ENCODE measurements around the gene ZNF354C.
"Not testable (repeated sequence)": the region's sequence is repeated elsewhere in the genome, so short reads cannot be mapped to it uniquely, and the experiment has no call there.

The ZNF354C gene

GRCh38 chr5:179089502-179089901 lies 29.3 kb downstream of the ZNF354C start:
- Histone ChIP-seq H3K27me3 (ENCODE audit: insufficient read depth, insufficient read length) (no peaks in the 10 kb centered on the region), H3K4me3 (ENCODE audit: insufficient read length, low read depth) (no peak overlapping the region), H3K9me3 (ENCODE audit: insufficient read depth, low read length) (peaks cover 29% of the 10 kb centered on the region), H3K9ac (ENCODE audit: insufficient read length, low read depth) (no peak overlapping the region), H3K4me1 (ENCODE audit: insufficient read depth, insufficient read length) (no peaks in the 10 kb centered on the region), H3K36me3 (ENCODE audit: insufficient read depth, insufficient read length, low read length) (no peaks in the 10 kb centered on the region)
- TF ChIP-seq ZNF274 (IDR thresholded peaks at IDR 0.05; ENCODE audit: low read depth, low read length) (no peak), SUZ12 (IDR thresholded peaks at IDR 0.05; ENCODE audit: extremely low read depth, insufficient read depth, insufficient read length) (no peak), YY1 (IDR thresholded peaks at IDR 0.05; ENCODE audit: insufficient read depth, insufficient read length) (no peak)
- no peak for DNase-seq (ENCODE audit: low read depth, low spot score)

DNA sequence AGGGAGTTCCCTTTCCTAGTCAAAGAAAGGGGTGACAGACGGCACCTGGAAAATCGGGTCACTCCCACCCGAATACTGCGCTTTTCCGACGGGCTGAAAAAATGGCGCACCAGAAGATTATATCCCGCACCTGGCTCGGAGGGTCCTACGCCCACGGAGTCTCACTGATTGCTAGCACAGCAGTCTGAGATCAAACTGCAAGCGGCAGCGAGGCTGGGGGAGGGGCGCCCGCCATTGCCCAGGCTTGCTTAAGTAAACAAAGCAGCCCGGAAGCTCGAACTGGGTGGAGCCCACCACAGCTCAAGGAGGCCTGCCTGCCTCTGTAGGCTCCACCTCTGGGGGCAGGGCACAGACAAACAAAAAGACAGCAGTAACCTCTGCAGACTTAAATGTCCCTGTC lies 41.1 kb downstream of the ZNF354C start:
- not testable (repeated sequence) for H3K9ac ChIP-seq (ENCODE audit: insufficient read length, low read depth); DNase-seq (ENCODE audit: low read depth, low spot score); H3K4me3 ChIP-seq (ENCODE audit: insufficient read length, low read depth); H3K27me3 ChIP-seq (ENCODE audit: insufficient read depth, insufficient read length); H3K4me1 ChIP-seq (ENCODE audit: insufficient read depth, insufficient read length); H3K36me3 ChIP-seq (ENCODE audit: insufficient read depth, insufficient read length, low read length)
- peaks cover 30% of the 10 kb centered on the region for H3K9me3 ChIP-seq (ENCODE audit: insufficient read depth, low read length)

GRCh38 chr5:179110528-179110927 lies 50.4 kb downstream of the ZNF354C start:
- TF ChIP-seq ZNF274 (IDR thresholded peaks at IDR 0.05; ENCODE audit: low read depth, low read length) (no peak), YY1 (IDR thresholded peaks at IDR 0.05; ENCODE audit: insufficient read depth, insufficient read length) (no peak), SUZ12 (IDR thresholded peaks at IDR 0.05; ENCODE audit: extremely low read depth, insufficient read depth, insufficient read length) (no peak)
- no peak for DNase-seq (ENCODE audit: low read depth, low spot score)
- Histone ChIP-seq H3K4me3 (ENCODE audit: insufficient read length, low read depth) (no peak overlapping the region), H3K9ac (ENCODE audit: insufficient read length, low read depth) (no peak overlapping the region), H3K4me1 (ENCODE audit: insufficient read depth, insufficient read length) (no peaks in the 10 kb centered on the region), H3K9me3 (ENCODE audit: insufficient read depth, low read length) (no peaks in the 10 kb centered on the region), H3K27me3 (ENCODE audit: insufficient read depth, insufficient read length) (no peaks in the 10 kb centered on the region), H3K36me3 (ENCODE audit: insufficient read depth, insufficient read length, low read length) (no peaks in the 10 kb centered on the region)

DNA sequence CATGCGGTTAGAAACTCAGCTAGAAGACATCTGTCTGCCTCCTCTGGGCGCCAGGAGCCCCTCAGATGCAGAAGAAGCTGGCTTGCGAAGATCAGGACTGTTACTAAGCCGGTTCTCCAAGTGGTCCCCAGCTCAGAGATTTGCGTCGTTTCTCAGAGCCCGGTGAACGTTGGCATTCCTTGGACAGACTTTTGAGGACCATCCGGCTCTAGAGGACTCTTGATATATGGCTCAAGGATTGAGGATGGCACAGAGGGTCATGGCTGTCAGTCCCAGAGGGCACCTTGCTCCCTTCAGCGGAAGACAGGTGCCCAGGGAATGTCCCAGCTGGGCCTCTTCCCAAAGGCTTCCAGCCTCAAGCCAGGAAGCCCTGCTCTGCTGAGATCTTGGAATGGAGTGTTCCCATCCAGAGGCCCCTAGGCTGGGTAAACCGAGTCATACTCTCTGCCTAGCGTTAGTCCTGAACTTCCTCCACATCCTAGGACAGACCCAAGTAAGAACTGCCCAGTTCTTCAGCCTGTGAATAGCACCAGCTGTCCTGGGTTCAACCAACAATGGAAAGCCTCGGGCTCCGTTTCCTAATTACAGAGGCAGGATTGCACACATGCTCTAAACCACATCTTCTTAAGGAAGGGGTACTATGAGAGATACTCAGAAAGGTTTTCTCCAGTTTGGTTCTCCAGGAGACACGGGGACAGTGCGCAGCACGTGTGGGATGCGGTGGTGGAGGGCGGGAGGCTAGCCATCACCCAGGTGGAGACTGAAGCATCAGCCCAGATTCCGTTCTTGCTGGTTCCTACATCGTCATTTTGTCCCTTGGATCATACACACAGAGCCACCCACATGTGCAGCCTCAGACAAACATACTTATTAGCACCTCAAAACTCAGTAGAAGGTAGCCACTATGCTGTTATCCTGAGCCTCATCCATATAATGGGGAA lies 51.4 kb downstream of the ZNF354C start:
- H3K36me3 ChIP-seq (ENCODE audit: insufficient read depth, insufficient read length, low read length), result no peaks in the 10 kb centered on the region
- no peak overlapping the region for H3K9ac ChIP-seq (ENCODE audit: insufficient read length, low read depth)
- no peaks in the 10 kb centered on the region for H3K4me1 ChIP-seq (ENCODE audit: insufficient read depth, insufficient read length)
- H3K9me3 ChIP-seq (ENCODE audit: insufficient read depth, low read length), result no peaks in the 10 kb centered on the region
- no peaks in the 10 kb centered on the region for H3K27me3 ChIP-seq (ENCODE audit: insufficient read depth, insufficient read length)
- H3K4me3 ChIP-seq (ENCODE audit: insufficient read length, low read depth), result no peak overlapping the region
- no peak for DNase-seq (ENCODE audit: low read depth, low spot score)
- TF ChIP-seq YY1 (IDR thresholded peaks at IDR 0.05; ENCODE audit: insufficient read depth, insufficient read length) (no peak), SUZ12 (IDR thresholded peaks at IDR 0.05; ENCODE audit: extremely low read depth, insufficient read depth, insufficient read length) (no peak), ZNF274 (IDR thresholded peaks at IDR 0.05; ENCODE audit: low read depth, low read length) (no peak)

- Histone ChIP-seq H3K4me1 (ENCODE audit: insufficient read depth, insufficient read length) (no peaks in the 10 kb centered on the region), H3K9me3 (ENCODE audit: insufficient read depth, low read length) (no peaks in the 10 kb centered on the region), H3K4me3 (ENCODE audit: insufficient read length, low read depth) (no peak overlapping the region), H3K36me3 (ENCODE audit: insufficient read depth, insufficient read length, low read length) (no peaks in the 10 kb centered on the region), H3K9ac (ENCODE audit: insufficient read length, low read depth) (no peak overlapping the region), H3K27me3 (ENCODE audit: insufficient read depth, insufficient read length) (no peaks in the 10 kb centered on the region)
- TF ChIP-seq YY1 (IDR thresholded peaks at IDR 0.05; ENCODE audit: insufficient read depth, insufficient read length) (no peak), SUZ12 (IDR thresholded peaks at IDR 0.05; ENCODE audit: extremely low read depth, insufficient read depth, insufficient read length) (no peak), ZNF274 (IDR thresholded peaks at IDR 0.05; ENCODE audit: low read depth, low read length) (no peak)
- no peak for DNase-seq (ENCODE audit: low read depth, low spot score)
Observed at GRCh38 chr5:179112469-179113142, 52.4 kb downstream of the ZNF354C start.

DNA sequence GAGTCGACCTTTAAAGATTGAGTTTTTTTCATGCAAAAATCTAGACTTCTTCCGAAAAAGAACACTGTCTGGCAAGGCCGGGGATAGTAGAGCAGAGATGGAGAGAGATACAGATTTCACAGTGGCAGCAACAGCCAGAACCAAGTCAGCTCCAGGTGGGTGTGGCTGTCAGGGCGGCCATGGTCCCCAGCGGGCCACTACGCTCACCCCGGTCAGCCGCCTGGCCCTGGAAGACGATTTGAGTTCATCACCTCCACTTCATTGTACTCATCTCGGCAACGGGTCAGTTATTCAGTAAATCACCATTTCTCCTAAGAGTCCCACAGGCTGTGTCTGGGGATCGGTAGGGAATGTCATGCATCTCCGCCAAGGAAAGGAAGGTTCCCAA lies 53.0 kb downstream of the ZNF354C start:
- Histone ChIP-seq H3K9me3 (ENCODE audit: insufficient read depth, low read length) (no peaks in the 10 kb centered on the region), H3K9ac (ENCODE audit: insufficient read length, low read depth) (no peak overlapping the region), H3K4me3 (ENCODE audit: insufficient read length, low read depth) (no peak overlapping the region), H3K4me1 (ENCODE audit: insufficient read depth, insufficient read length) (no peaks in the 10 kb centered on the region), H3K27me3 (ENCODE audit: insufficient read depth, insufficient read length) (no peaks in the 10 kb centered on the region), H3K36me3 (ENCODE audit: insufficient read depth, insufficient read length, low read length) (no peaks in the 10 kb centered on the region)
- DNase-seq (ENCODE audit: low read depth, low spot score), result no peak
- TF ChIP-seq ZNF274 (IDR thresholded peaks at IDR 0.05; ENCODE audit: low read depth, low read length) (no peak), YY1 (IDR thresholded peaks at IDR 0.05; ENCODE audit: insufficient read depth, insufficient read length) (no peak), SUZ12 (IDR thresholded peaks at IDR 0.05; ENCODE audit: extremely low read depth, insufficient read depth, insufficient read length) (no peak)

- Histone ChIP-seq H3K36me3 (ENCODE audit: insufficient read depth, insufficient read length, low read length) (no peaks in the 10 kb centered on the region), H3K4me3 (ENCODE audit: insufficient read length, low read depth) (no peak overlapping the region), H3K9ac (ENCODE audit: insufficient read length, low read depth) (no peak overlapping the region), H3K4me1 (ENCODE audit: insufficient read depth, insufficient read length) (no peaks in the 10 kb centered on the region), H3K9me3 (ENCODE audit: insufficient read depth, low read length) (no peaks in the 10 kb centered on the region), H3K27me3 (ENCODE audit: insufficient read depth, insufficient read length) (no peaks in the 10 kb centered on the region)
- no peak for DNase-seq (ENCODE audit: low read depth, low spot score)
- no peak for TF ChIP-seq ZNF274 (IDR thresholded peaks at IDR 0.05; ENCODE audit: low read depth, low read length)
- TF ChIP-seq SUZ12 (IDR thresholded peaks at IDR 0.05; ENCODE audit: extremely low read depth, insufficient read depth, insufficient read length), result no peak
- TF ChIP-seq YY1 (IDR thresholded peaks at IDR 0.05; ENCODE audit: insufficient read depth, insufficient read length), result no peak
Observed at GRCh38 chr5:179113945-179114641, 53.9 kb downstream of the ZNF354C start.
